WTC11 (cell line): ENCODE results near the gene RARA. TPM values are rescaled to one million over a fixed set of nuclear protein-coding genes. Genes with fewer than 3 reads are reported as not detected.

Experiments used
- AFF4 ChIP-seq: sonication (generic); formaldehyde crosslinking; IDR thresholded peaks from 2 replicates; pipeline ENCODE4 v1.8.1; 2023; ENCODE audit warnings: mild to moderate bottlenecking, missing genetic modification reagents, borderline replicate concordance
- E2F5 ChIP-seq: sonication (generic); formaldehyde crosslinking; IDR thresholded peaks from 2 replicates; pipeline ENCODE4 v1.8.1; 2022; ENCODE audit warnings: mild to moderate bottlenecking, moderate library complexity, missing genetic modification reagents
- ETV6 ChIP-seq: sonication (generic); formaldehyde crosslinking; IDR thresholded peaks from 2 replicates; pipeline ENCODE4 v1.8.1; 2022; ENCODE audit warnings: mild to moderate bottlenecking, missing genetic modification reagents
- FOXP1 ChIP-seq: sonication (generic); formaldehyde crosslinking; IDR thresholded peaks from 2 replicates; pipeline ENCODE4 v1.8.0; 2022; ENCODE audit warnings: missing genetic modification reagents, mild to moderate bottlenecking, moderate library complexity, borderline replicate concordance
- GABPB1 ChIP-seq: sonication (generic); formaldehyde crosslinking; IDR thresholded peaks from 2 replicates; pipeline ENCODE4 v1.8.1; 2023; ENCODE audit warnings: mild to moderate bottlenecking, missing genetic modification reagents
- HMGXB4 ChIP-seq: sonication (generic); formaldehyde crosslinking; IDR thresholded peaks from 2 replicates; pipeline ENCODE4 v1.8.1; 2023; ENCODE audit warnings: mild to moderate bottlenecking, moderate library complexity, missing genetic modification reagents
- JUN ChIP-seq: sonication (generic); formaldehyde crosslinking; IDR thresholded peaks from 2 replicates; pipeline ENCODE4 v1.8.0; 2023; ENCODE audit warnings: mild to moderate bottlenecking, missing genetic modification reagents
- KAT7 ChIP-seq: sonication (generic); formaldehyde crosslinking; IDR thresholded peaks from 2 replicates; pipeline ENCODE4 v1.8.1; 2023; ENCODE audit warnings: missing genetic modification reagents, mild to moderate bottlenecking, borderline replicate concordance
- PRDM15 ChIP-seq: sonication (generic); formaldehyde crosslinking; IDR thresholded peaks from 2 replicates; pipeline ENCODE4 v1.8.0; 2022; ENCODE audit warnings: missing genetic modification reagents
- ZNF138 ChIP-seq: sonication (generic); formaldehyde crosslinking; conservative IDR thresholded peaks from 2 replicates; pipeline ENCODE4 v1.8.1; 2022; ENCODE audit warnings: mild to moderate bottlenecking, moderate library complexity, missing genetic modification reagents
- ZNF219 ChIP-seq: sonication (generic); formaldehyde crosslinking; IDR thresholded peaks from 2 replicates; pipeline ENCODE4 v1.8.0; 2023; ENCODE audit warnings: missing genetic modification reagents, mild to moderate bottlenecking, borderline replicate concordance
- ZNF232 ChIP-seq: sonication (generic); formaldehyde crosslinking; IDR thresholded peaks from 2 replicates; pipeline ENCODE4 v1.8.0; 2022; ENCODE audit warnings: mild to moderate bottlenecking, missing genetic modification reagents
- ZNF317 ChIP-seq: sonication (generic); formaldehyde crosslinking; IDR thresholded peaks from 2 replicates; pipeline ENCODE4 v1.8.1; 2023; ENCODE audit warnings: low read depth, mild to moderate bottlenecking, moderate library complexity, missing genetic modification reagents, borderline replicate concordance
- ZNF396 ChIP-seq: fragments of 250-450 bp; sonication (Bioruptor Pico); IDR thresholded peaks from 2 replicates; pipeline ENCODE4 v1.8.0; 2021; ENCODE audit warnings: mild to moderate bottlenecking, moderate library complexity, borderline replicate concordance
- total RNA-seq: library from RNA; stranded (reverse); gene quantifications from 3 replicates; pipeline ENCODE4 v1.2.3, GENCODE V29; 2021

Gene RARA
- total RNA-seq, 1 experiment from 2014 or later: 20.7 TPM

GRCh38 chr17:40363111-40363827 lies 54.3 kb downstream of the RARA start (continued):
- no peak for TF ChIP-seq PRDM15 (CRISPR knock-in tag)
- TF ChIP-seq ZNF219 (CRISPR knock-in tag): 0 out of 2 replicates have a peak, but pooled peaks have one; percentile 29
- no peak for TF ChIP-seq ZNF317 (CRISPR knock-in tag)
- no peak for TF ChIP-seq ZNF396
- TF ChIP-seq JUN: 0 out of 2 replicates have a peak, but pooled peaks have one; percentile 75
- no peak for TF ChIP-seq ETV6 (CRISPR knock-in tag)
- TF ChIP-seq HMGXB4 (CRISPR knock-in tag): peak; percentile 17; the same call in 1 of the 2 replicates
- TF ChIP-seq KAT7 (CRISPR knock-in tag): 0 out of 2 replicates have a peak, but pooled peaks have one; percentile 47
- TF ChIP-seq E2F5 (CRISPR knock-in tag): 0 out of 2 replicates have a peak, but pooled peaks have one; percentile 2
- no peak for TF ChIP-seq GABPB1 (CRISPR knock-in tag)
- no peak for TF ChIP-seq ZNF138 (CRISPR knock-in tag)
- TF ChIP-seq FOXP1: 0 out of 2 replicates have a peak, but pooled peaks have one; percentile 14
- TF ChIP-seq AFF4 (CRISPR knock-in tag): no peak
- no peak for TF ChIP-seq ZNF232 (CRISPR knock-in tag)
